Cardiac muscle cell (in vitro differentiated cells and primary cell): Measurements from ENCODE around the gene PRRC2B. TPM values are rescaled to one million over a fixed set of nuclear protein-coding genes. Genes with fewer than 3 reads are reported as not detected.

Experiments
- DNase-seq, 2 donors: peaks; one replicate each; pipeline versions ENCODE4 v3.0.0 to v3.0.0-alpha.2; 2010 to 2017; ENCODE audit warnings: low read depth in 1 of 2, low spot score in 1 of 2
- H3K27ac ChIP-seq: fragments of 200-600 bp; sonication (generic); 2 replicates; pipeline ENCODE4 v1.5.1; 2016
- H3K27me3 ChIP-seq: fragments of 200-600 bp; sonication (generic); 2 replicates; pipeline ENCODE4 v1.6.0; 2016; ENCODE audit warnings: control low read depth
- H3K36me3 ChIP-seq: fragments of 200-600 bp; sonication (generic); 2 replicates; pipeline ENCODE4 v1.5.1; 2016; ENCODE audit warnings: control low read depth
- H3K4me1 ChIP-seq: fragments of 200-600 bp; sonication (generic); 2 replicates; pipeline ENCODE4 v1.8.1; 2017; ENCODE audit warnings: low read depth, mild to moderate bottlenecking, mixed run types
- H3K4me3 ChIP-seq: fragments of 200-600 bp; sonication (generic); 2 replicates; pipeline ENCODE4 v1.5.1; 2016; ENCODE audit warnings: mild to moderate bottlenecking
- H3K9me3 ChIP-seq: fragments of 200-600 bp; sonication (generic); 2 replicates; pipeline ENCODE4 v1.5.1; 2017; ENCODE audit warnings: low read depth, mild to moderate bottlenecking, control low read depth
- polyA plus RNA-seq: library from polyadenylated mRNA; unstranded; fragments of >200 nt; fragmentation: Nextera tagmentation; extraction: Ambion mirVana; gene quantifications from 2 replicates; pipeline ENCODE4 v1.2.1, GENCODE V29; 2016
- total RNA-seq: library from RNA; depleted of rRNA; stranded (reverse); fragments of >200 nt; gene quantifications from 2 replicates; pipeline ENCODE4 v1.2.3, GENCODE V29; 2016
- TF ChIP-seq, protein P1 (sequence below): IDR thresholded peaks from 2 replicates; pipeline ENCODE4 v1.5.1; 2012; ENCODE audit warnings: low read depth, mild to moderate bottlenecking, low read length

The PRRC2B gene
- total and polyA plus RNA-seq, 2 experiments from 2014 or later: 71.1 to 259 TPM

GRCh38 chr9:131524665-131525315, 130.9 kb downstream of the PRRC2B start:
- no peak for DNase-seq
- Histone ChIP-seq H3K27ac (peak overlapping the region; percentile 68), H3K9me3 (no peaks in the 10 kb centered on the region), H3K4me3 (no peak overlapping the region), H3K36me3 (peaks cover 39% of the 10 kb centered on the region), H3K4me1 (no peaks in the 10 kb centered on the region), H3K27me3 (no peaks in the 10 kb centered on the region)
- TF ChIP-seq, protein P1, sequence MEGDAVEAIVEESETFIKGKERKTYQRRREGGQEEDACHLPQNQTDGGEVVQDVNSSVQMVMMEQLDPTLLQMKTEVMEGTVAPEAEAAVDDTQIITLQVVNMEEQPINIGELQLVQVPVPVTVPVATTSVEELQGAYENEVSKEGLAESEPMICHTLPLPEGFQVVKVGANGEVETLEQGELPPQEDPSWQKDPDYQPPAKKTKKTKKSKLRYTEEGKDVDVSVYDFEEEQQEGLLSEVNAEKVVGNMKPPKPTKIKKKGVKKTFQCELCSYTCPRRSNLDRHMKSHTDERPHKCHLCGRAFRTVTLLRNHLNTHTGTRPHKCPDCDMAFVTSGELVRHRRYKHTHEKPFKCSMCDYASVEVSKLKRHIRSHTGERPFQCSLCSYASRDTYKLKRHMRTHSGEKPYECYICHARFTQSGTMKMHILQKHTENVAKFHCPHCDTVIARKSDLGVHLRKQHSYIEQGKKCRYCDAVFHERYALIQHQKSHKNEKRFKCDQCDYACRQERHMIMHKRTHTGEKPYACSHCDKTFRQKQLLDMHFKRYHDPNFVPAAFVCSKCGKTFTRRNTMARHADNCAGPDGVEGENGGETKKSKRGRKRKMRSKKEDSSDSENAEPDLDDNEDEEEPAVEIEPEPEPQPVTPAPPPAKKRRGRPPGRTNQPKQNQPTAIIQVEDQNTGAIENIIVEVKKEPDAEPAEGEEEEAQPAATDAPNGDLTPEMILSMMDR: no peak

DNA sequence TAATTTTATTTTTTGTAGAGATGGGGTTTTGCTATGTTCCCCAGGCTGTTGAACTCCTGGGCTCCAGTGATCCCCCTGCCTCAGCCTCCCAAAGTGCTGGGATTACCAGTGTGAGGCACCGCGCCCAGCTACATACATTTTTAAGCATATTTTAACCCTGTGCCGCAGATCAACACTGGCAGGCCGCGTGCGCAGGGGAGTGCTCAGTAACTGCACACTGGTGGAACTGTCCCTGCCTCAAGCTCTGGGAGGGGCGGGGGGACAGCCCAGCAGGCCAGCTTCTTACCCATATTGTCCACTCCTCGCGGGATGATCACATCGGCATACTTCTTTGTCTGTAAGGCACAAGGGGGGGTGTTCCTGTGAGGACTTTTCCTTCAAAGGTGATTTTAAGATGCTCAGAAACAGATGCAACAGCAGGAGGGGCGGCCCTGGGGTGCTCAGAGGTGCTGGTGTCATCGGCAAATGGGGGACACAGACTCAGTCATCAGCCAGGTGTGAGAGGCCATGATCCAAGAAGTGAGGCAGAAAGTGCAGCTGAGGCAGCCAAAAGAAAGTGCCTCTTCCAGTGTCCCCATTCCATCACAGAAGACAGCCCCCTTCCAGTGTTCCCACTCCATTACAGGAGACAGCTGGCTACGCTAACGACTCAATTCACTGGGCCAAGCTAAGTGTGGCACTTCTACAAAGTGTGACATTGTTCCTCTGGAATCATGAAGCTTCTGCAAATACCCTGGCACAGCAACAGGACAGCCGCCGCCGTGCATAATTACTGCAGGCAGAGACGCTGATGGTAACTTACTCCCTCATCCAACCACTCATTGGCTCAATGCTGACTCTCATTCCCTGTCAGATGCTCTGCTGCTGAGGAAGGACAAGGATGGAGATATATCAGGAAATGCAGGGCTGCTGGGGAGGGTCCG, 132.0 kb downstream of the PRRC2B start:
- Histone ChIP-seq H3K4me1 (no peaks in the 10 kb centered on the region), H3K36me3 (peaks cover 29% of the 10 kb centered on the region), H3K4me3 (no peak overlapping the region), H3K27ac (no peak overlapping the region), H3K9me3 (no peaks in the 10 kb centered on the region), H3K27me3 (no peaks in the 10 kb centered on the region)
- DNase-seq: no peak
- TF ChIP-seq, protein P1: no peak

GRCh38 chr9:131528186-131528585, 134.3 kb downstream of the PRRC2B start:
- DNase-seq: no peak
- TF ChIP-seq, protein P1: no peak
- no peak overlapping the region for H3K27ac ChIP-seq
- H3K4me3 ChIP-seq: no peak overlapping the region
- no peaks in the 10 kb centered on the region for H3K9me3 ChIP-seq
- no peaks in the 10 kb centered on the region for H3K27me3 ChIP-seq
- H3K36me3 ChIP-seq: peaks cover 20% of the 10 kb centered on the region
- H3K4me1 ChIP-seq: no peaks in the 10 kb centered on the region

DNA sequence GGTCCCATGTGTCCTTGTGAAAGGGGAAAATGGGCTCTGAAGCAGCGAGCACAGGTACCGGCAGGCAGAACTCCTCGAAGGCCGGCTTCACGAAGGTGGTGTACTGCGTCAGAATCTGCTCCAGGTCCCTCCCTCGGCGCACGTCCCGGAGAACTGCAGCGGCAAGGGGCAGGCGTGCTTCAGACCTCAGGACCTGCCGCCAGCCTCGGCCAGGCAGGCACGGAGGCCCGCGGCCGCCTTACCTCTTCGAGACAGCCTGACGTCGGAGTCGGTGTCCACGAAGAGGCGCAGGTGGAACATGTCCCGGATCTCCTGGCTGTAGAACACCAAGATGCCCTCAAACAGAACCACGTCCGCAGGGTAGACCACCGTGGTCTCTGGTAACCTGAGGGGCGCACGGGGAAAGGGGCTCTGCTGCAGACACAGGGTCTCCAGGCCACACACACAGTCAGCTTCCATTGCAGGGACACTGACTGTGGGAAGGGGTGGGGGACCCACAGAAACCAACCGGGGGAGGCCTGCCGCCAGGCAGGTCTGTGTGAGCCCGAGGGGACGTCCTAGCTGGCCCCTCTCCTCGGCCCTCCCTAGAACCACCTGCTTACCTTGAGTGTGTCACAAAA, 135.1 kb downstream of the PRRC2B start:
- Histone ChIP-seq H3K4me1 (no peaks in the 10 kb centered on the region), H3K36me3 (peaks cover 17% of the 10 kb centered on the region), H3K27ac (no peak overlapping the region), H3K27me3 (no peaks in the 10 kb centered on the region), H3K4me3 (no peak overlapping the region), H3K9me3 (no peaks in the 10 kb centered on the region)
- DNase-seq: no peak
- TF ChIP-seq, protein P1: no peak

DNA sequence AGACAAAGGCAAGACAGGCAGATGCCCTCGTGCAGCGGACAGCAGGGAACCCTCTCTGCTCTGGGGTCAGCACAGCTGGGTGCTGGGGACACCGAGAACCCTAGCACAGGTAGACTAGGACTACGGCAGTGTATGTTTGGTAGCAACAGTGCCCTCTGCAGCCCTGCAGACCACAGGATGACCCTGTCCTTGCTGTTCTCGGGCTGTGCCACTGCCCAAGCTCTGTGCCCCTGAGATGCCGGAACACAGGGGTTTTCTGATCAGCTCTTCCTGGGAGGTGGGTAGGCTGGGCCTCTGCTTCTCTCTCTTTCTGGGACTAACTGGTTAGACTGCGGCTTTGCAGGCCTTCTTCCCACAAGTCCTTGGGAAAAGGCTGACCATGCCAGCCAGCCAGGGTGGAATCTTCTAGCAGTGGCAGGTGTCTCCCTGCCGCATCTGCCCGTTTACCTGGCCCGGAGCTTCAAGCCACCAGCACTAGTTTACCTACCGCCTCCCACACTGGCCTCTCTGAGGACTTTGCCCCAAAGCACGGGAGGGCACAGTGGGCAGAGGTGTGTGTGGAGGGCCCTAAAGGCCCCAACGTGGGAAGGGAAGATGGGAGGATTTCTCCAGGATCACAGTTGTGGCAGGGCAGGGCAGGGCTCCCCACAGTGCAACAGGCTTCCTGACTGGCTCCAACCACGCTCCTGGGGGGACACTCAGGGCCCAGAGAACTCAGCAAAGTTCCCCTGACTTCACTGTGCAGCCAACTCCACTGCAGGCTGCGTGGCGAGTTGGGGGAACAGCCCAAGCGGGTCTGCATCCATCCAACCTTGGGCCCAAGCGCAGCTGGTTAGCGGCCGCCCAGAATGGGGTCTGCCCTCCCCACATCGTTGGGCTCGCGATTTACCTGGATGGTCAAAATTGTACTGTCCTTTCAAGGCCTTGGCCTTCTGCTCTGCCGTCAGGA, 136.0 kb downstream of the PRRC2B start:
- H3K4me3 ChIP-seq: peak overlapping the region; percentile 92
- H3K27me3 ChIP-seq: no peaks in the 10 kb centered on the region
- H3K9me3 ChIP-seq: no peaks in the 10 kb centered on the region
- H3K36me3 ChIP-seq: peaks cover 13% of the 10 kb centered on the region
- peaks cover 2% of the 10 kb centered on the region for H3K4me1 ChIP-seq
- DNase-seq: no peak
- TF ChIP-seq, protein P1: no peak
- H3K27ac ChIP-seq: no peak overlapping the region
